Testis (tissue), 3 donors: ENCODE measurements around the gene LCE2D. TPM values are rescaled to one million over a fixed set of nuclear protein-coding genes. Genes with fewer than 3 reads are reported as not detected.

Experiments
- DNase-seq: peaks from one replicate; pipeline ENCODE4 v3.0.0-alpha.2; 2019
- H3K27ac ChIP-seq, 2 donors: fragments of 200-600 bp; sonication (generic); one replicate each; pipeline ENCODE4 v1.5.1; 2019
- H3K27me3 ChIP-seq: fragments of 200-600 bp; sonication (generic); one replicate; pipeline ENCODE4 v1.5.1; 2019
- H3K36me3 ChIP-seq: fragments of 200-600 bp; sonication (generic); one replicate; pipeline ENCODE4 v1.5.1; 2017; ENCODE audit warnings: low read depth; ENCODE audit errors: missing control alignments
- H3K4me1 ChIP-seq: fragments of 200-600 bp; sonication (generic); one replicate; pipeline ENCODE4 v1.5.1; 2019
- H3K4me3 ChIP-seq, 2 donors: fragments of 200-600 bp; sonication (generic); one replicate each; pipeline ENCODE4 v1.5.1; 2017 to 2019
- H3K9me3 ChIP-seq: fragments of 200-600 bp; sonication (generic); one replicate; pipeline ENCODE4 v1.5.1; 2017
- CTCF ChIP-seq, 3 experiments: fragments of 450-650 bp in 2 of 3; fragments of 200-600 bp in 1 of 3; sonication (generic) in 1 of 3; IDR thresholded peaks; one replicate each; pipeline ENCODE4 v1.5.1; 2016 to 2019; ENCODE audit warnings: antibody characterized with exemption in 3 of 3, mild to moderate bottlenecking in 2 of 3, moderate library complexity in 1 of 3
- POLR2A ChIP-seq: fragments of 450-650 bp; IDR thresholded peaks from one replicate; pipeline ENCODE4 v1.6.1; 2017; ENCODE audit warnings: antibody characterized with exemption, mild to moderate bottlenecking, moderate library complexity
- WGBS, 2 donors: methylation state at CpG; one replicate each; pipeline ENCODE4 v1.1.5; 2018; 5-methylcytosine and 5-hydroxymethylcytosine counted together
- intact Hi-C: fragments of 100-400 bp; cut with DNase I; formaldehyde crosslinking; loops from one replicate; pipeline ENCODE4 v1.15.1; 2023; ENCODE audit warnings: low total_unique reads
- polyA plus RNA-seq: library from polyadenylated mRNA; stranded (reverse); fragments of 350-450 nt; fragmentation: Illumina TruSeq; extraction: RNeasy Lipid Tissue Mini Kit (QIAGEN cat#74804); gene quantifications from one replicate; pipeline ENCODE4 v1.2.3, GENCODE V29; 2014; ENCODE audit warnings: low read depth, low replicate concordance; ENCODE audit not compliant: insufficient read depth
- small RNA-seq, 2 donors: library from RNA; depleted of rRNA; stranded (forward); fragments of <200 nt; gene quantifications; one replicate each; pipeline ENCODE3, GENCODE V24; 2016
- total RNA-seq, 2 donors: library from RNA; depleted of rRNA; stranded (reverse); fragments of >200 nt; gene quantifications; one replicate each; pipeline ENCODE4 v1.2.3, GENCODE V29; 2016

The LCE2D gene
- total and polyA plus RNA-seq, 3 donors from 2014 or later, result not detected

- H3K4me3 ChIP-seq, result no peak overlapping the region
- no peak for TF ChIP-seq POLR2A
- no peak for TF ChIP-seq CTCF (IDR thresholded peaks at IDR 0.05)
- H3K27ac ChIP-seq, result no peak overlapping the region
- intact Hi-C loops, result no loop called here
- no peaks in the 10 kb centered on the region for H3K27me3 ChIP-seq
- 90% methylated on average over 4 of the region's 4 CpGs for WGBS, 2 donors
- H3K36me3 ChIP-seq, result no peaks in the 10 kb centered on the region
- no peaks in the 10 kb centered on the region for H3K4me1 ChIP-seq
- DNase-seq, result no peak
- H3K9me3 ChIP-seq, result no peaks in the 10 kb centered on the region
These were observed 36.6 kb downstream of the LCE2D start for GRCh38 chr1:152699746-152700145.

- Histone ChIP-seq H3K4me1 (no peaks in the 10 kb centered on the region), H3K36me3 (no peaks in the 10 kb centered on the region), H3K27me3 (no peaks in the 10 kb centered on the region), H3K9me3 (no peaks in the 10 kb centered on the region), H3K27ac (no peak within 1 kb of the TSS), H3K4me3 (no peak within 1 kb of the TSS)
- 70 to 83% methylated on average over 2 of the region's 2 CpGs for WGBS, 2 donors
- no peak for DNase-seq
- TF ChIP-seq CTCF (IDR thresholded peaks at IDR 0.05), result no peak
- no peak for TF ChIP-seq POLR2A
- intact Hi-C loops, result no loop called here
These were observed 44.7 kb downstream of the LCE2D start, which contains the start of gene LCE4A for GRCh38 chr1:152707860-152708259. Gene LCE4A, plus strand, starts transcription at chr1:152708160. Its CDS starts 916 bp downstream, at chr1:152709076.

Small RNAs within 50 kb of the gene (small RNA-seq; reads per million reads assigned to genes)
- gene LCE3A (0 reads per million in 2 donors), gene LCE3B (0 reads per million in 2 donors)

Other genes with a start within 250 kb of the LCE2D start
- under 1 TPM; 0.16 to 0.43 TPM for gene CRNN, start 249.1 kb upstream of the LCE2D start, total RNA-seq
- gene CRNN, start 249.1 kb upstream of the LCE2D start, polyA plus RNA-seq, result not detected
- gene LCE5A, start 152.6 kb upstream of the LCE2D start, total RNA-seq, result under 1 TPM in 1 of 2 donors, not detected in 1; 0.37 TPM
- gene LCE5A, start 152.6 kb upstream of the LCE2D start, polyA plus RNA-seq, result 0.44 TPM
- not detected for gene CRCT1, start 148.9 kb upstream of the LCE2D start, total RNA-seq
- gene CRCT1, start 148.9 kb upstream of the LCE2D start, polyA plus RNA-seq, result not detected
- not detected for gene LCE3E, start 96.6 kb upstream of the LCE2D start, total RNA-seq
- gene LCE3E, start 96.6 kb upstream of the LCE2D start, polyA plus RNA-seq, result not detected
- gene LCE3D, start 82.9 kb upstream of the LCE2D start, total RNA-seq, result not detected
- not detected for gene LCE3D, start 82.9 kb upstream of the LCE2D start, polyA plus RNA-seq
- gene LCE3C, start 63.1 kb upstream of the LCE2D start, total RNA-seq, result not detected
- not detected for gene LCE3C, start 63.1 kb upstream of the LCE2D start, polyA plus RNA-seq
- not detected for gene LCE3B, start 49.6 kb upstream of the LCE2D start, total RNA-seq
- gene LCE3B, start 49.6 kb upstream of the LCE2D start, polyA plus RNA-seq, result not detected
- not detected for gene LCE3A, start 40.3 kb upstream of the LCE2D start, total RNA-seq
- gene LCE3A, start 40.3 kb upstream of the LCE2D start, polyA plus RNA-seq, result not detected
- gene LCE2C, start 11.9 kb downstream of the LCE2D start, total RNA-seq, result not detected
- gene LCE2C, start 11.9 kb downstream of the LCE2D start, polyA plus RNA-seq, result not detected
- gene LCE2B, start 22.7 kb downstream of the LCE2D start, total RNA-seq, result not detected
- gene LCE2B, start 22.7 kb downstream of the LCE2D start, polyA plus RNA-seq, result not detected
- gene LCE2A, start 35.0 kb downstream of the LCE2D start, total RNA-seq, result not detected
- not detected for gene LCE2A, start 35.0 kb downstream of the LCE2D start, polyA plus RNA-seq
- gene LCE4A, start 44.8 kb downstream of the LCE2D start, total RNA-seq, result not detected
- gene LCE4A, start 44.8 kb downstream of the LCE2D start, polyA plus RNA-seq, result not detected
- not detected for gene KPRP, start 94.6 kb downstream of the LCE2D start, total RNA-seq
- not detected for gene KPRP, start 94.6 kb downstream of the LCE2D start, polyA plus RNA-seq
- not detected for gene LCE1F, start 111.8 kb downstream of the LCE2D start, total RNA-seq
- gene LCE1F, start 111.8 kb downstream of the LCE2D start, polyA plus RNA-seq, result not detected
- not detected for gene LCE1E, start 122.9 kb downstream of the LCE2D start, total RNA-seq
- not detected for gene LCE1E, start 122.9 kb downstream of the LCE2D start, polyA plus RNA-seq
- not detected for gene LCE1D, start 133.3 kb downstream of the LCE2D start, total RNA-seq
- not detected for gene LCE1D, start 133.3 kb downstream of the LCE2D start, polyA plus RNA-seq
- gene LCE1C, start 143.3 kb downstream of the LCE2D start, total RNA-seq, result not detected
- gene LCE1C, start 143.3 kb downstream of the LCE2D start, polyA plus RNA-seq, result not detected
- not detected for gene LCE1B, start 148.6 kb downstream of the LCE2D start, total RNA-seq
- not detected for gene LCE1B, start 148.6 kb downstream of the LCE2D start, polyA plus RNA-seq
- gene LCE1A, start 164.1 kb downstream of the LCE2D start, total RNA-seq, result not detected
- gene LCE1A, start 164.1 kb downstream of the LCE2D start, polyA plus RNA-seq, result not detected
- gene LCE6A, start 179.5 kb downstream of the LCE2D start, total RNA-seq, result not detected
- not detected for gene LCE6A, start 179.5 kb downstream of the LCE2D start, polyA plus RNA-seq
- gene LCE7A, start 196.6 kb downstream of the LCE2D start, total RNA-seq, result not detected
- not detected for gene LCE7A, start 196.6 kb downstream of the LCE2D start, polyA plus RNA-seq
- 100 to 1,000 TPM; 249 to 786 TPM for gene SMCP, start 214.9 kb downstream of the LCE2D start, total RNA-seq
- 724 TPM for gene SMCP, start 214.9 kb downstream of the LCE2D start, polyA plus RNA-seq
- gene IVL, start 245.2 kb downstream of the LCE2D start, total RNA-seq, result not detected
- not detected for gene IVL, start 245.2 kb downstream of the LCE2D start, polyA plus RNA-seq